ENCODE results near the gene NAA15. TPM values are rescaled to one million over a fixed set of nuclear protein-coding genes. Genes with fewer than 3 reads are reported as not detected.

Gene NAA15
- polyA plus RNA-seq, 1 of the 3 experiments (the other 2 are of a cell fraction): 7.1 TPM

DNA sequence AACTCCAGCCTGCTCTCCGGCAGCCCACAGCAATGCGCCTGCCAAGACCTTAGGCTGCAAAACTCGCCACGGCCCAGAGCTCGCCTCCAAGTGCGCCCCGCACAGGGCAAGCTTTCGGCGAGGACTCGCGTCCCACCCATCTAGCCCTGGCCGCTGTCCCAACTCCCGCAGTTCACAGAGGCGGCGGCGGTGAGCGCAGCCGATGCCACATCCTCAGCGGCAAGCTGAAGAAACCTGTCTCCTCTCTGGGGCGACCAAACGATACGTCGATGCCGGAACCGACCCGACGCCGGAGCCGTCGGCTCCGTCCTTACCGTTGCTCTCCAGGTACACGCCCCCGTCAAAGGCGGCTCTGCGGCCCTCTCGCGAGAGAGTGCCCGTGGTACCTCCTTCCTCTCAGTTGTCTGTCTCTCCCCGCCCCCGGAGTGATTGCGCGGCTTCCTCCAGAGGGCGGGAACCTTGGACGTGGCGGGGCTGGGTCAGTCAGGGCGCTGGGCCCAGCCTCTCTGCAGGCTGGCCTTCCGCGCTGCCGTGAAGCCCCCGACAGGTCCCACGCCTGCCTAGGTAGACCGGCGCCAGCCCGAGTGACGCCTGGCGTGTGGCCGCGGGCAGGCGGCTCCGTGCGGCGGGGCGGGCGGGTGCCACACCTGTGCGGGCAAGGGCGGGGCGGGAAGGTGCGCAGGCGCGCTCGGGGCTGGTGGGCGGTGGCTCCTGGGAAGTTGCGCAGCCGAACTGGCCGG, 152.2 kb downstream of the NAA15 start (continued):
- TF ChIP-seq REST (IDR thresholded peaks at IDR 0.05; ENCODE audit: low read depth, low read length) (0 out of 2 replicates have a peak, but pooled peaks have one; percentile 4), GABPA (IDR thresholded peaks at IDR 0.05; ENCODE audit: low read depth) (peak; percentile 41; the same call in 1 of the 2 replicates), CHD2 (IDR thresholded peaks at IDR 0.05; ENCODE audit: low read length, partially characterized antibody) (peak; percentile 99), EP300 (IDR thresholded peaks at IDR 0.05; ENCODE audit: borderline replicate concordance in 1 of 2, low read depth in 1 of 2, low read length in 1 of 2) (no peak), NFIC (IDR thresholded peaks at IDR 0.05; ENCODE audit: borderline replicate concordance) (peak; percentile 47; the same call in 1 of the 2 replicates), USF2 (IDR thresholded peaks at IDR 0.05; ENCODE audit: borderline replicate concordance, low read depth, low read length) (no peak), SIN3A (IDR thresholded peaks at IDR 0.05; ENCODE audit: borderline replicate concordance, low read depth, low read length) (0 out of 2 replicates have a peak, but pooled peaks have one; percentile 87), ELF1 (IDR thresholded peaks at IDR 0.05) (peak; percentile 57), FOXJ3 (CRISPR knock-in tag; IDR thresholded peaks at IDR 0.05) (no peak), USF1 (IDR thresholded peaks at IDR 0.05; ENCODE audit: borderline replicate concordance, low read depth) (0 out of 2 replicates have a peak, but pooled peaks have one; percentile 18), FOSL2 (IDR thresholded peaks at IDR 0.05; ENCODE audit: borderline replicate concordance, low read depth) (no peak)
- TF ChIP-seq, protein P1, sequence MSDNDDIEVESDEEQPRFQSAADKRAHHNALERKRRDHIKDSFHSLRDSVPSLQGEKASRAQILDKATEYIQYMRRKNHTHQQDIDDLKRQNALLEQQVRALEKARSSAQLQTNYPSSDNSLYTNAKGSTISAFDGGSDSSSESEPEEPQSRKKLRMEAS (IDR thresholded peaks at IDR 0.05; ENCODE audit: low read depth): peak; percentile 58; the same call in 1 of the 2 replicates
- TF ChIP-seq, protein P2, sequence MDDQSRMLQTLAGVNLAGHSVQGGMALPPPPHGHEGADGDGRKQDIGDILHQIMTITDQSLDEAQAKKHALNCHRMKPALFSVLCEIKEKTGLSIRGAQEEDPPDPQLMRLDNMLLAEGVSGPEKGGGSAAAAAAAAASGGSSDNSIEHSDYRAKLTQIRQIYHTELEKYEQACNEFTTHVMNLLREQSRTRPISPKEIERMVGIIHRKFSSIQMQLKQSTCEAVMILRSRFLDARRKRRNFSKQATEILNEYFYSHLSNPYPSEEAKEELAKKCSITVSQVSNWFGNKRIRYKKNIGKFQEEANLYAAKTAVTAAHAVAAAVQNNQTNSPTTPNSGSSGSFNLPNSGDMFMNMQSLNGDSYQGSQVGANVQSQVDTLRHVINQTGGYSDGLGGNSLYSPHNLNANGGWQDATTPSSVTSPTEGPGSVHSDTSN (IDR thresholded peaks at IDR 0.05): 0 out of 2 replicates have a peak, but pooled peaks have one; percentile 33

All from SK-N-SH (cell line).